Measurements from ENCODE around the gene TET3. TPM values are rescaled to one million over a fixed set of nuclear protein-coding genes. Genes with fewer than 3 reads are reported as not detected.

The TET3 gene
- total and polyA plus RNA-seq, 2 donors (not counting 3 experiments of a cell fraction or from before 2014, with no cell fraction given) = 3.4 to 15.6 TPM

- dilution Hi-C loops (cut with MboI; ENCODE audit: extremely low pct_ligation_motif_present, low sequenced_read_pairs) = no loop called here
- peak; percentile 77 for TF ChIP-seq FOS (IDR thresholded peaks at IDR 0.05; ENCODE audit: borderline replicate concordance, insufficient read depth, low read length)
- no peak for TF ChIP-seq MAX (IDR thresholded peaks at IDR 0.05; ENCODE audit: insufficient read depth, insufficient read length)
- TF ChIP-seq EZH2 (IDR thresholded peaks at IDR 0.05; ENCODE audit: borderline replicate concordance, low read depth, low read length, severe bottlenecking) = no peak
- TF ChIP-seq MYC (IDR thresholded peaks at IDR 0.05; ENCODE audit: low read depth, low read length) = no peak
- TF ChIP-seq JUN (IDR thresholded peaks at IDR 0.05; ENCODE audit: borderline replicate concordance, insufficient read depth, insufficient read length, low read depth) = peak; percentile 54
- TF ChIP-seq POLR2AphosphoS5 (IDR thresholded peaks at IDR 0.05; ENCODE audit: insufficient read depth, low read depth, low read length) = no peak
- TF ChIP-seq GATA2 (IDR thresholded peaks at IDR 0.05; ENCODE audit: insufficient read depth, insufficient read length, low read depth, low read length) = no peak
- Histone ChIP-seq H3K4me2 (ENCODE audit: insufficient read depth, low read length) (no peak overlapping the region), H3K9me3 (replicated peaks; ENCODE audit: control insufficient read depth, insufficient read depth, low read length) (no peaks in the 10 kb centered on the region), H4K20me1 (replicated peaks; ENCODE audit: control insufficient read depth, extremely low read depth, insufficient read depth, low read length) (no peaks in the 10 kb centered on the region), H3K9me1 (replicated peaks; ENCODE audit: control insufficient read depth, extremely low read depth, insufficient read depth, low read length) (no peaks in the 10 kb centered on the region), H3K9ac (replicated peaks; ENCODE audit: extremely low read depth, insufficient read depth, low read length) (no peak overlapping the region), H3K4me3 (replicated peaks in 1 of 3; ENCODE audit: insufficient read depth in 1 of 3, low read depth in 1 of 3, low read length in 3 of 3) (no peak overlapping the region), H3K36me3 (ENCODE audit: control insufficient read depth in 2 of 2, extremely low read depth in 1 of 2, insufficient read depth in 2 of 2, low read length in 2 of 2) (no peaks in the 10 kb centered on the region), H3K4me1 (ENCODE audit: control insufficient read depth, extremely low read depth, insufficient read depth, low read length) (peaks cover 29% of the 10 kb centered on the region), H3K79me2 (ENCODE audit: control insufficient read depth, insufficient read depth, low read length) (no peaks in the 10 kb centered on the region), H3K27ac (ENCODE audit: insufficient read depth, low read depth, low read length) (no peak overlapping the region), H3K27me3 (ENCODE audit: control insufficient read depth in 2 of 2, insufficient read depth in 2 of 2, low read length in 2 of 2) (no peaks in the 10 kb centered on the region), H2AFZ (ENCODE audit: low read depth, low read length) (no peak overlapping the region)
- peak; percentile 92 for FAIRE-seq
- no TSS peak for BruUV-seq (replicated peaks)
- intact Hi-C loops (cut with micrococcal nuclease) = loop anchor here (1.0 to 10.0 kb wide), 2 partner anchors 52 to 165 kb away; partner anchors contain the start of gene BOLA3
- peak; percentile 63 for DNase-seq (ENCODE audit: low read depth, low spot score)
- ChIA-PET CTCF (interaction anchor here (0.5 to 1.8 kb wide), 6 partner anchors 9 to 153 kb away, joined by 3 to 10 read pairs (median 5); no protein-coding TSS in a partner anchor), POLR2A (interaction anchor here (1.3 kb wide), 1 partner anchor 9 kb away, joined by 10 read pairs; no protein-coding TSS in a partner anchor)
Measured at GRCh38 chr2:73979686-73980085, 5.0 kb upstream of the TET3 start.

Measured in endothelial cell of umbilical vein (primary cell).